Jurkat, Clone E6-1 (cell line): ENCODE measurements around the gene RAB40A.
A peak's percentile ranks its signal among the peaks of the same experiment; 100 is the strongest.
"Not testable (repeated sequence)": the region's sequence is repeated elsewhere in the genome, so short reads cannot be mapped to it uniquely, and the experiment has no call there.

Experiments
- DNase-seq: peaks from one replicate; pipeline ENCODE4 v3.0.0-alpha.2; 2011; ENCODE audit warnings: low read depth, low spot score
- H3K4me3 ChIP-seq: 2 replicates; pipeline ENCODE4 v1.5.1; 2011; ENCODE audit warnings: mild to moderate bottlenecking, low read length, control low read depth, moderate library complexity

Gene RAB40A

GRCh38 chrX:103530545-103530944 lies 11.3 kb upstream of the RAB40A start:
- H3K4me3 ChIP-seq = no peak overlapping the region
- DNase-seq = no peak

- no peak for DNase-seq
- H3K4me3 ChIP-seq = no peak overlapping the region
Measured at GRCh38 chrX:103529550-103529949, 10.3 kb upstream of the RAB40A start.

- no peak for DNase-seq
- no peak overlapping the region for H3K4me3 ChIP-seq
Measured at GRCh38 chrX:103524747-103525146, 5.5 kb upstream of the RAB40A start.

- no peak overlapping the region for H3K4me3 ChIP-seq
- DNase-seq = no peak
Measured at GRCh38 chrX:103523605-103524004, 4.3 kb upstream of the RAB40A start.

GRCh38 chrX:103520386-103520785 lies 1.1 kb upstream of the RAB40A start:
- H3K4me3 ChIP-seq = no peak overlapping the region
- no peak for DNase-seq

- H3K4me3 ChIP-seq = no peak overlapping the region
- no peak for DNase-seq
Measured at GRCh38 chrX:103518571-103518970, 718 bp downstream of the RAB40A start.

GRCh38 chrX:103517246-103517645 lies 2.0 kb downstream of the RAB40A start:
- H3K4me3 ChIP-seq = no peak overlapping the region
- no peak for DNase-seq

GRCh38 chrX:103513476-103514108 lies 5.7 kb downstream of the RAB40A start:
- DNase-seq = no peak
- H3K4me3 ChIP-seq = no peak overlapping the region

GRCh38 chrX:103513067-103513466 lies 6.2 kb downstream of the RAB40A start:
- DNase-seq = no peak
- no peak overlapping the region for H3K4me3 ChIP-seq

GRCh38 chrX:103510031-103510430 lies 9.3 kb downstream of the RAB40A start:
- no peak overlapping the region for H3K4me3 ChIP-seq
- no peak for DNase-seq

GRCh38 chrX:103503853-103504207 lies 15.5 kb downstream of the RAB40A start:
- no peak for DNase-seq
- H3K4me3 ChIP-seq = no peak overlapping the region

- H3K4me3 ChIP-seq = no peak overlapping the region
- DNase-seq = no peak
Measured at GRCh38 chrX:103503163-103503852, 16.0 kb downstream of the RAB40A start.

GRCh38 chrX:103498786-103499185 lies 20.5 kb downstream of the RAB40A start:
- H3K4me3 ChIP-seq = no peak overlapping the region
- no peak for DNase-seq

- H3K4me3 ChIP-seq = no peak overlapping the region
- DNase-seq = no peak
Measured at GRCh38 chrX:103495786-103496185, 23.5 kb downstream of the RAB40A start.

- not testable (repeated sequence) for H3K4me3 ChIP-seq, DNase-seq
Measured at GRCh38 chrX:103493578-103493977, 25.7 kb downstream of the RAB40A start.

- not testable (repeated sequence) for H3K4me3 ChIP-seq
- peak; percentile 6 for DNase-seq
Measured at GRCh38 chrX:103489733-103490132, 29.6 kb downstream of the RAB40A start.

GRCh38 chrX:103488794-103489193 lies 30.5 kb downstream of the RAB40A start:
- DNase-seq = no peak
- H3K4me3 ChIP-seq = no peak overlapping the region

GRCh38 chrX:103488332-103488731 lies 31.0 kb downstream of the RAB40A start:
- DNase-seq = no peak
- H3K4me3 ChIP-seq = no peak overlapping the region

GRCh38 chrX:103483720-103484119 lies 35.6 kb downstream of the RAB40A start:
- no peak overlapping the region for H3K4me3 ChIP-seq
- DNase-seq = no peak

GRCh38 chrX:103480526-103480925 lies 38.8 kb downstream of the RAB40A start:
- H3K4me3 ChIP-seq = no peak overlapping the region
- DNase-seq = no peak

- no peak overlapping the region for H3K4me3 ChIP-seq
- no peak for DNase-seq
Measured at GRCh38 chrX:103477496-103477895, 41.8 kb downstream of the RAB40A start.
